Stomach (tissue), 4 donors: Measurements from ENCODE around the gene CDC42EP5.
"Not testable (repeated sequence)": the region's sequence is repeated elsewhere in the genome, so short reads cannot be mapped to it uniquely, and the experiment has no call there.

Experiments
- POLR2A ChIP-seq, 4 donors: fragments of 450-650 bp; IDR thresholded peaks; one replicate each; pipeline ENCODE4 v1.6.1; 2016; ENCODE audit warnings: antibody characterized with exemption in 4 of 4, control low read depth in 2 of 4, mild to moderate bottlenecking in 1 of 4, moderate library complexity in 1 of 4
- TF ChIP-seq, protein P1 (sequence below), 7 experiments: fragments of 450-650 bp in 4 of 7; fragments of 200-600 bp in 3 of 7; sonication (generic) in 3 of 7; IDR thresholded peaks; one replicate each; pipeline ENCODE4 v1.5.1; 2016 to 2019; ENCODE audit warnings: antibody characterized with exemption in 7 of 7, control low read depth in 2 of 7, mild to moderate bottlenecking in 1 of 7

DNA sequence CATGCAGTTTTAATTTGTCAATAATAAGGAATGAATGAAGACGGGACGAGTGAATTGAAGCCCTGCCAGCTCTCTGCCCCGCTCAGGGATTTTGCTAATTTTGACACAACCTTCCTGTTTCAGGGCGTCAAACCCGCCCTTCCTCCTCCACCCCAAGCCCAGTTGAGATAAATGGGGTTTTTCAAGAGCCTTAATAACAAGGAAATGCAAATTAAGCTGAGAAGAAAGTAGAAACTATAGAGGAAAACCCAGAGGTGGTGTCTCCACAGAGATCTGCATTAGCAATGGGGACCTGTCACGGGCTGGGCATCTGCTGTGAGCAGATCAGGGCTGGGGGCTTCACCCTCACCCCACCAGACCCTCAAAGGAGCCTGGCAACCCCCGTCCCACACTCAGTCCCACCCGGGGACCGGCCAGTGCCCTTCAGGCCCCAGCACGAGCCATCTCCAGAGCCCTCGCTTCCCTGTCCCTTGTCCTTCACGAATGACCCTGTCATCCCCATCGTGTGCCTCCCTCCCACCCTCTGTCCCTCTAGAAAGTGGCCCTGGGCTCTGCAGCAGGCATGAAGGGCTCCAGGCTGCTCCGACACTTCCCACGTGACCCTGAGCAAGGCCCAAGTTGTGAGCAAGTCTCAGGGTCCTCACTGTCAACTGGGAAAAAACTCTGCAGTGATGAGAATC lies 34.1 kb upstream of the CDC42EP5 start:
- TF ChIP-seq, protein P1, sequence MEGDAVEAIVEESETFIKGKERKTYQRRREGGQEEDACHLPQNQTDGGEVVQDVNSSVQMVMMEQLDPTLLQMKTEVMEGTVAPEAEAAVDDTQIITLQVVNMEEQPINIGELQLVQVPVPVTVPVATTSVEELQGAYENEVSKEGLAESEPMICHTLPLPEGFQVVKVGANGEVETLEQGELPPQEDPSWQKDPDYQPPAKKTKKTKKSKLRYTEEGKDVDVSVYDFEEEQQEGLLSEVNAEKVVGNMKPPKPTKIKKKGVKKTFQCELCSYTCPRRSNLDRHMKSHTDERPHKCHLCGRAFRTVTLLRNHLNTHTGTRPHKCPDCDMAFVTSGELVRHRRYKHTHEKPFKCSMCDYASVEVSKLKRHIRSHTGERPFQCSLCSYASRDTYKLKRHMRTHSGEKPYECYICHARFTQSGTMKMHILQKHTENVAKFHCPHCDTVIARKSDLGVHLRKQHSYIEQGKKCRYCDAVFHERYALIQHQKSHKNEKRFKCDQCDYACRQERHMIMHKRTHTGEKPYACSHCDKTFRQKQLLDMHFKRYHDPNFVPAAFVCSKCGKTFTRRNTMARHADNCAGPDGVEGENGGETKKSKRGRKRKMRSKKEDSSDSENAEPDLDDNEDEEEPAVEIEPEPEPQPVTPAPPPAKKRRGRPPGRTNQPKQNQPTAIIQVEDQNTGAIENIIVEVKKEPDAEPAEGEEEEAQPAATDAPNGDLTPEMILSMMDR (IDR thresholded peaks at IDR 0.05), result not testable (repeated sequence)
- not testable (repeated sequence) for TF ChIP-seq POLR2A (IDR thresholded peaks at IDR 0.05)
